Measurements from ENCODE around the gene HDAC9.

DNA sequence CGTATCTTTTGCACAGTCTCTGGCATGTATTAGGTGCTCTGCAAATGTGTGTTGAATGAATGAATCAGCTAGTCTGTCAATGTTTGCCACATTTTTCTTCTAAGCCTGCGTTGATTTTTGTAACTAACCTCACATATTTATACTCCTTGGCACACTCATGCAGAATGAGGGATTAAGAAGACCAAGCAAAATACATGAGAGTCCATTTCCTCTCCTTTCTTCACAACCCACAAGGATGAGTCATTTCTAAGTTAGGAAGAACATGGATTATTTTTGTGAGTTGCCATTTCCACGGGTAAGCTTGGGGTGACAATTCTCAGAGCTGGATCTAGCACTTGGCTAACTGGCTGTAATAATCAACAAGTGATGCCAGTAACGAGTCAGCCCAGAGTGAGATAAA lies 463.1 kb downstream of the HDAC9 start:
- TF ChIP-seq, protein P1, sequence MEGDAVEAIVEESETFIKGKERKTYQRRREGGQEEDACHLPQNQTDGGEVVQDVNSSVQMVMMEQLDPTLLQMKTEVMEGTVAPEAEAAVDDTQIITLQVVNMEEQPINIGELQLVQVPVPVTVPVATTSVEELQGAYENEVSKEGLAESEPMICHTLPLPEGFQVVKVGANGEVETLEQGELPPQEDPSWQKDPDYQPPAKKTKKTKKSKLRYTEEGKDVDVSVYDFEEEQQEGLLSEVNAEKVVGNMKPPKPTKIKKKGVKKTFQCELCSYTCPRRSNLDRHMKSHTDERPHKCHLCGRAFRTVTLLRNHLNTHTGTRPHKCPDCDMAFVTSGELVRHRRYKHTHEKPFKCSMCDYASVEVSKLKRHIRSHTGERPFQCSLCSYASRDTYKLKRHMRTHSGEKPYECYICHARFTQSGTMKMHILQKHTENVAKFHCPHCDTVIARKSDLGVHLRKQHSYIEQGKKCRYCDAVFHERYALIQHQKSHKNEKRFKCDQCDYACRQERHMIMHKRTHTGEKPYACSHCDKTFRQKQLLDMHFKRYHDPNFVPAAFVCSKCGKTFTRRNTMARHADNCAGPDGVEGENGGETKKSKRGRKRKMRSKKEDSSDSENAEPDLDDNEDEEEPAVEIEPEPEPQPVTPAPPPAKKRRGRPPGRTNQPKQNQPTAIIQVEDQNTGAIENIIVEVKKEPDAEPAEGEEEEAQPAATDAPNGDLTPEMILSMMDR (IDR thresholded peaks at IDR 0.05) = no peak
- TF ChIP-seq POLR2A (IDR thresholded peaks at IDR 0.05) (no peak), POLR2AphosphoS5 (IDR thresholded peaks at IDR 0.05) (no peak)

Data from gastroesophageal sphincter (tissue), 3 donors.